ENCODE measurements around the gene TMTC1. TPM values are rescaled to one million over a fixed set of nuclear protein-coding genes. Genes with fewer than 3 reads are reported as not detected.
A peak's percentile ranks its signal among the peaks of the same experiment; 100 is the strongest.

TMTC1 gene
- total RNA-seq, 2 donors from 2014 or later, result not detected

DNA sequence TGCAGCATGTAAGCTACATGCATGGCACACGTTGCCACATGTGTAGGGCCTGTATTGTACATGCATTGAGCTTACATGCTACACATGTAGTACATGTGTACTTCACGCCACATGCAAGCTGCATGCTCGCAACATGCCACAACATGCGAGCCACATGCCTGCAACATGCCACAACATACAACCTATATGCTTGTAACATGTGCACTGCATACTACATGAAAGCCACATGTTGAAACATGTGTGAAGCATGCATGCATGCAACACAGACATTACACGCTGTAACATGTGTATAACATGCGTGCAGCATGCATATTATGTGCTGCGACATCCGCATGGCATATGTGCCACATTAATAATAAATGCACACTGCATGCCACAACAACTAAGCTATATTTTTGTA is 9.1 kb upstream of the TMTC1 start:
- no peak overlapping the region for H3K27ac Mint-ChIP-seq
- H3K4me3 Mint-ChIP-seq, result no peak overlapping the region
- H3K4me1 Mint-ChIP-seq, result no peaks in the 10 kb centered on the region
- no peaks in the 10 kb centered on the region for H3K36me3 Mint-ChIP-seq (ENCODE audit: low read depth)
- peaks cover 4% of the 10 kb centered on the region for H3K9me3 Mint-ChIP-seq
- peaks cover 5% of the 10 kb centered on the region for H3K27me3 Mint-ChIP-seq
- ATAC-seq (replicated peaks), result no peak

GRCh38 chr12:29792132-29792531 is 8.4 kb upstream of the TMTC1 start:
- Mint-ChIP-seq H3K4me1 (no peaks in the 10 kb centered on the region), H3K9me3 (peaks cover 4% of the 10 kb centered on the region), H3K27me3 (no peaks in the 10 kb centered on the region), H3K4me3 (no peak overlapping the region), H3K27ac (no peak overlapping the region), H3K36me3 (ENCODE audit: low read depth) (no peaks in the 10 kb centered on the region)
- ATAC-seq (replicated peaks), result no peak

DNA sequence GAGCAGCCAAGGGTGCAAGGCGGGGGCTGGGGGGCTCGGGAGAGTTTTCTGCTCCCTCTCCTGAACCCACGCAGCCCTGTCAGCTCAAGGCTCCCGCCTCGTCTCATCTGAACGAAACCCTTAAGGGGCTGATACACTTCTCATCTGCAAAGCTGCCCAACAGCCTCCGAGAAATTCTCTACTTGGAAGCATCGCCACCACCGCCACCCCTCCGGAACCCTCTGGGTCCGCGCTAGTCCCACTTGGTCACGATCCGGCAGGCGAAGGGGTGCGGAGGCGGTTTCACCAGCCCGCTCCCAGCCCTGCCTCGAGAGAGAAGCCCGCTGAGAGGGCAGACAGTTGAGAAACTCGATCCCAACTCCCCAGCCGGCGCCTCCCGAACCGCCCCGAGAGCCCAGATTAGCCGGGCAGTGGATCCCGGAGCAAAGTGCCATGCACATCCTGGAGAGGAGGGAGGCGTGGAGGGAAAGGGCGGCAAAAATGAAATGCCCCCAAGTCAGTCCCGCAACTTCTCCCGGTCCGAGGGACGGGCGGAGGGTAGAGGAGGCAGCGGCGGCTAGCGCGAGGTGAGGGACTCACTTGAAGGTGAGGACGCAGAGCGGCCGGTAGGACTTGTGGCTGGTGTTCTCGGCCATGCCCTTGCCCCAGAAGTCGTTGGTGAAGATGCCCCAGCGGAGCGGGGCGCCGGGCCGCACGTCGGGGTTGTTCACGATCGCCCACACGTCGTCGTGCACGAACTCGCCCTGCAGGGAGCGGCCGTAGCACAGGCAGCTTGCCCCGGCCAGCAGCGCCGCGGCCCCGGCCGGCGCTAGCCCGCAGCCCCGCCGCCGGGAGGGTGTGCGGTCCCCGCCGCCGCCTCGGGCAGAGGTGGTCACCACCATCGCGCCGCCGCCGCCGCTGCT is 620 bp downstream of the TMTC1 start:
- Mint-ChIP-seq H3K4me3 (peak overlapping the region; percentile 10), H3K36me3 (ENCODE audit: low read depth) (no peaks in the 10 kb centered on the region), H3K27me3 (peaks cover 32% of the 10 kb centered on the region), H3K27ac (no peak overlapping the region), H3K9me3 (peaks cover 3% of the 10 kb centered on the region), H3K4me1 (no peaks in the 10 kb centered on the region)
- ATAC-seq (replicated peaks), result no peak

DNA sequence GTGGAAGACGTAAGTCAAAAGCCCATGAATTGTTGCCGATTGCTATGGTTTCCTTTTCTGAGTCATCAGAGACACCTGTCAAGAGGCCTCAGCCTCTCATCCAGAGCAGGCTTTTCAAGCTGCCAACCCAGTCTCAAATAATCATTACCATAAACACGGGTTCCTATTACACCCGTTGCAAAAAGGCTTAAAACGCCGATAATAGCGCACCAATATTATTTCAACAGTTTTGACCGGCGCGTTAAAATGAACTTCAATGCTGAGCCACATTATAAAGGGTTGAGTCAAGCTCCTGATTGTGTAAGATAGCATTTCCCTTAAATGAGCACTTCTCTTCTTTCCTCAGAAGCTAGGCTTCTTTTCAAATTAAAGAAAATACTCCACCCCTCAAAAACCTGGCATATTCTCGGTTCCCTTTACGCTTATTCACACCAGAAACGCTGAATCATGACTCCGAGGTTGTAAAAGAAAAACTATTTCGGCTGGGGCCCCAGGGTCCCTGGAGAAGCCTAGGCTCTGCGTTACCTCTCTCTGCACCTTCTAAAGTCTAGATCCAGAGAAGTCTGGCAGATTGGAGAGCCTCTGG is 1.4 kb downstream of the TMTC1 start:
- peak; percentile 12 for ATAC-seq (replicated peaks)
- Mint-ChIP-seq H3K27ac (no peak overlapping the region), H3K36me3 (ENCODE audit: low read depth) (no peaks in the 10 kb centered on the region), H3K9me3 (peaks cover 3% of the 10 kb centered on the region), H3K4me3 (peak overlapping the region; percentile 10), H3K4me1 (no peaks in the 10 kb centered on the region), H3K27me3 (peaks cover 32% of the 10 kb centered on the region)

- Mint-ChIP-seq H3K4me1 (no peaks in the 10 kb centered on the region), H3K9me3 (peaks cover 3% of the 10 kb centered on the region), H3K27me3 (peaks cover 32% of the 10 kb centered on the region), H3K4me3 (no peak overlapping the region), H3K27ac (no peak overlapping the region), H3K36me3 (ENCODE audit: low read depth) (no peaks in the 10 kb centered on the region)
- no peak for ATAC-seq (replicated peaks)
Observed at GRCh38 chr12:29781705-29782266, 2.0 kb downstream of the TMTC1 start.

DNA sequence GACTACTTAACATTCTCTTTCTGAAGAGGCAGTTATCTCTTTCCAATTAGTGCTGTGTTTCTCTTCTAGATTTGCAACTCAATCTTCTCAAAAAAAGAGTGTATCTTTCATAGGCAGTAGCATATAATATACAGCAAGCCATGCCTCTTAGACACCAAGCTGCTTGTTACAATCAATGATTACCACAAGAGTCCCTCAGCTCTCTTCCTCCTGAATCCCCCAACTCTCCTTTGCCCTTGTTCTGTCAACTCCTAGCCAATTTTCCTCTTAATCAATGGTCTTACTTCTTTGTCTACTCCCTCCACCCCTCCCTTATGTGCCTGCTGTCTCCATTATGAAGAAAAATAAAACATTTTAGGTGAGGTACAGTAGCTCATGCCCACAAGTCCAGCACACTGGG is 2.6 kb downstream of the TMTC1 start:
- no peak for ATAC-seq (replicated peaks)
- Mint-ChIP-seq H3K27ac (no peak overlapping the region), H3K36me3 (ENCODE audit: low read depth) (no peaks in the 10 kb centered on the region), H3K27me3 (peaks cover 32% of the 10 kb centered on the region), H3K4me3 (no peak overlapping the region), H3K9me3 (peaks cover 7% of the 10 kb centered on the region), H3K4me1 (no peaks in the 10 kb centered on the region)

- peaks cover 7% of the 10 kb centered on the region for H3K9me3 Mint-ChIP-seq
- no peaks in the 10 kb centered on the region for H3K36me3 Mint-ChIP-seq (ENCODE audit: low read depth)
- ATAC-seq (replicated peaks), result no peak
- no peak overlapping the region for H3K27ac Mint-ChIP-seq
- H3K4me1 Mint-ChIP-seq, result no peaks in the 10 kb centered on the region
- no peak overlapping the region for H3K4me3 Mint-ChIP-seq
- H3K27me3 Mint-ChIP-seq, result peaks cover 26% of the 10 kb centered on the region
Observed at GRCh38 chr12:29780084-29780483, 3.7 kb downstream of the TMTC1 start.

GRCh38 chr12:29778531-29778930 is 5.2 kb downstream of the TMTC1 start:
- H3K27ac Mint-ChIP-seq, result no peak overlapping the region
- ATAC-seq (replicated peaks), result no peak
- no peaks in the 10 kb centered on the region for H3K36me3 Mint-ChIP-seq (ENCODE audit: low read depth)
- peaks cover 26% of the 10 kb centered on the region for H3K27me3 Mint-ChIP-seq
- H3K4me3 Mint-ChIP-seq, result no peak overlapping the region
- H3K4me1 Mint-ChIP-seq, result no peaks in the 10 kb centered on the region
- peaks cover 14% of the 10 kb centered on the region for H3K9me3 Mint-ChIP-seq

GRCh38 chr12:29773076-29773475 is 10.7 kb downstream of the TMTC1 start:
- Mint-ChIP-seq H3K36me3 (ENCODE audit: low read depth) (no peaks in the 10 kb centered on the region), H3K27me3 (peaks cover 5% of the 10 kb centered on the region), H3K9me3 (peaks cover 10% of the 10 kb centered on the region), H3K4me1 (no peaks in the 10 kb centered on the region), H3K27ac (no peak overlapping the region), H3K4me3 (no peak overlapping the region)
- no peak for ATAC-seq (replicated peaks)

DNA sequence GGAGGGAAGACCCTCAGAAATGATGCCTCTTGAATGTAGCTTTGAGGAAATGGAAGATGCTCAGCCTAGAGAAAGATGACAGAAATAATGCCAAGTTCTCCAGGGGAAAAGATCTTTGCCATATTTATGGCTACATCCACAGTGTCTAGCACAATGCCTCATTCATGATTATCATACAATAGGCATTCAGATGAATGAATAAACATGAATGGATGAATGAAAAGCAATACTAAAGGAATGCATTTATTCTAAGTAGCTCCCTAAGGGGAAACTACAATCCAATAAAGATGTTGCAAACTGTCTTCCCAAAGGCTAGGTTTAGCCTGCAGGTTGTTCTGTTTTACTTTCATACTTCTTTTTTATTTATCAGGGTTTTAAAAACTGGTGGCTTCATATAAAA is 12.0 kb downstream of the TMTC1 start:
- no peak overlapping the region for H3K4me3 Mint-ChIP-seq
- H3K9me3 Mint-ChIP-seq, result peaks cover 10% of the 10 kb centered on the region
- H3K27ac Mint-ChIP-seq, result no peak overlapping the region
- no peaks in the 10 kb centered on the region for H3K4me1 Mint-ChIP-seq
- H3K36me3 Mint-ChIP-seq (ENCODE audit: low read depth), result no peaks in the 10 kb centered on the region
- no peak for ATAC-seq (replicated peaks)
- peaks cover 5% of the 10 kb centered on the region for H3K27me3 Mint-ChIP-seq

DNA sequence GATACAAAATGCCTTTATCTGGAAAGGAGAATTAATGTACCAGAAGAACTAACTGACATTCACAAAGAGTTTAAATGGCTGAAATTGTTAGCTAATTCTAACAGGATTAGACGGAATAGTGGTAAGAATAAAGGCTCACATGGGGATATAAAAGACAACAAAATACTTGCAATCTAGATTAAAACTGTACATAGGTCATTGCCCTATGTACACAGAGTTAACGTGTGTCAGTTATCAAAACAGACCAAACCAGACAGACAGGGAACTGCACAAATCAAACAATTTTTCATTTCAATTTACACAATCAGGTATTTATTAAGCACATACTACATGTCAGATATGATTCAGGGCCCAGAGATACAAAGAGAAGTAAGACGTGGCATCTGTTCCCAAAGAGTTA is 12.6 kb downstream of the TMTC1 start:
- no peaks in the 10 kb centered on the region for H3K4me1 Mint-ChIP-seq
- H3K27me3 Mint-ChIP-seq, result peaks cover 5% of the 10 kb centered on the region
- H3K9me3 Mint-ChIP-seq, result peaks cover 6% of the 10 kb centered on the region
- H3K4me3 Mint-ChIP-seq, result no peak overlapping the region
- no peak overlapping the region for H3K27ac Mint-ChIP-seq
- ATAC-seq (replicated peaks), result no peak
- no peaks in the 10 kb centered on the region for H3K36me3 Mint-ChIP-seq (ENCODE audit: low read depth)

DNA sequence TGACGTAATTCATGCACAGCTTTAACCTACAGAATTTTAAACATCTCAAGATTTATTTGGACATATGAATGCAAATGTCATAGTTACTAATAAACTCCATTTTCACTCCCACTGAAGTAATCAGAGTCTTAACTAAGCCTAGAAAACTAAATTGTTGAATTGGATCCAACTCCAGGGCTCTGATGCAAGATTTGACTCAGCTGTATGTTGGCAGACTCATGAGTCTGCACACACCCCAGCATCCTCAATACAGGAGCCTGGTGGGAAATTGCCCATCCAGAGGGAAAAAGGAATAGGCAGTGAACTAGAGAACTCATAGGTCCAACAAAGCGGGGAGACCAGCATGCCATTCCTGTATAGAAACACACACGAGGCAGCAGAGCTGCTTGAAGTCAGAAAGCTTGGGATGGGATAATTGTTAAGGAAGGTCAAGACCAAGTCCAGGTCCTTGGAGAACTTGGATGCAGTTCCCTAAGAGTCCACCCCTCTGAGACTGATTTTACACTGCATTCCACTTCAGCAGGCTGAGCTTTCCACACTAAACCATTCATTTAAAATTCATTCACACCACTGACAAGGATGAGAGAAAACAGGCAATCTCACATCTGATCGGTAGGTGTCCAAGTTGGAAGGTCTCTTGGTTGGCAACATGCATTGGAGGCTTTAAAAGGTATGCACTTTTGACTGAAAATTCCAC is 14.4 kb downstream of the TMTC1 start:
- Mint-ChIP-seq H3K36me3 (ENCODE audit: low read depth) (no peaks in the 10 kb centered on the region), H3K27ac (no peak overlapping the region), H3K27me3 (peaks cover 5% of the 10 kb centered on the region), H3K4me1 (no peaks in the 10 kb centered on the region), H3K4me3 (no peak overlapping the region), H3K9me3 (peaks cover 6% of the 10 kb centered on the region)
- no peak for ATAC-seq (replicated peaks)

DNA sequence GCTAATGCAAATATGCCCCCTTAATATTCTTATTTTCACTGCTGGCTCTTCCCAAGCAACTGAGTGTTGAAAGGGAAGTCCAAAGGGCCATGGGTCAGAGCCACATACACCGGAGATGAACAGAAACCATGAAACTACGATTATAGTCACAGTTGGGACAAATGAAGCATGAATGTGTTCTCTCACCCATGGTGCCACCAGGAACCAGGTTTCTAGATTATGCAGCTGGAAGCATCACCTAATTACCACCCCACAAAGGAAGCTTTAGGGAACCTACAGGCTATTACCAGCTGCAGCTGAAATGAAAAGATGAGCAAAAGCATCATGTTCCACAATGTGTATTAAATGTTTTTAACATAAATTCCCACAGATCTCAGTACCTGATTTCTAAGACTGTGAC is 15.4 kb downstream of the TMTC1 start:
- no peaks in the 10 kb centered on the region for H3K4me1 Mint-ChIP-seq
- no peaks in the 10 kb centered on the region for H3K27me3 Mint-ChIP-seq
- ATAC-seq (replicated peaks), result no peak
- H3K4me3 Mint-ChIP-seq, result no peak overlapping the region
- H3K36me3 Mint-ChIP-seq (ENCODE audit: low read depth), result no peaks in the 10 kb centered on the region
- no peak overlapping the region for H3K27ac Mint-ChIP-seq
- H3K9me3 Mint-ChIP-seq, result no peaks in the 10 kb centered on the region

DNA sequence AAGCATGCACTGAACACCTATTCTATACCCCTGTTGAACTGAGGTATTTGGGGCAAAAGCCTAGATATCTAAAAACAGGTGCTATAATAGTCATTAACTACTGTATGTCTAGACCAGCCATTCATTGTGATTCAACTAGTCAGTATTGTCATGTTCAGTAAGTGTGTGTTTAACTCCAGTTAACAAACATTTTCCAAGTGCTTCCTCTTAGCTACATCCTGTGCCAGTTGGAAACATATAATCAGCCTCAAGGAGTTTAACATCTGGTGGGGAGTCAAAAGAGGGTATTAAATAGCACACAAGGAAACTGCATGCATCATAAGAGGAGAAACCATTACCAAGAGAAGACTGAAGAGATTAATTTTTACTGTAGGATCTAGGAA is 20.4 kb downstream of the TMTC1 start:
- no peak for ATAC-seq (replicated peaks)
- H3K4me1 Mint-ChIP-seq, result no peaks in the 10 kb centered on the region
- H3K27ac Mint-ChIP-seq, result no peak overlapping the region
- H3K27me3 Mint-ChIP-seq, result no peaks in the 10 kb centered on the region
- no peaks in the 10 kb centered on the region for H3K36me3 Mint-ChIP-seq (ENCODE audit: low read depth)
- H3K4me3 Mint-ChIP-seq, result no peak overlapping the region
- peaks cover under 1% of the 10 kb centered on the region for H3K9me3 Mint-ChIP-seq

Measured in activated T-helper 17 cell treated with anti-CD3 and anti-CD28 coated beads, Interleukin-2, amount 50 U/mL, for 72 hours (primary cell).